Spleen (tissue), 11 donors: Measurements from ENCODE around the gene UNC93A. TPM values are rescaled to one million over a fixed set of nuclear protein-coding genes. Genes with fewer than 3 reads are reported as not detected.
"Not testable (repeated sequence)": the region's sequence is repeated elsewhere in the genome, so short reads cannot be mapped to it uniquely, and the experiment has no call there.

Experiments
- DNase-seq: peaks from one replicate; pipeline ENCODE4 v3.0.0-alpha.2; 2020
- H3K27ac ChIP-seq, 8 donors: fragments of 200-600 bp; sonication (generic) in 7 of 8; 1 replicate in 4 of 8; 2 replicates in 4 of 8; pipeline versions ENCODE4 v1.5.0 to v1.8.0; 2016 to 2021; ENCODE audit warnings: inconsistent platforms in 4 of 8, mild to moderate bottlenecking in 4 of 8, moderate library complexity in 1 of 8
- H3K27me3 ChIP-seq, 7 donors: fragments of 200-600 bp; sonication (generic) in 6 of 7; replicated peaks in 1 of 7; 1 replicate in 4 of 7; 2 replicates in 3 of 7; pipeline versions ENCODE4 v1.5.0 to v1.8.0; 2016 to 2021; ENCODE audit warnings: inconsistent platforms in 3 of 7, mild to moderate bottlenecking in 1 of 7
- H3K36me3 ChIP-seq, 6 donors: fragments of 200-600 bp; sonication (generic) in 5 of 6; 1 replicate in 4 of 6; 2 replicates in 2 of 6; pipeline versions ENCODE4 v1.5.0 to v1.8.0; 2016 to 2021; ENCODE audit warnings: inconsistent platforms in 2 of 6
- H3K4me1 ChIP-seq, 6 donors: fragments of 200-600 bp; sonication (generic) in 5 of 6; 1 replicate in 3 of 6; 2 replicates in 3 of 6; pipeline versions ENCODE4 v1.5.0 to v1.8.0; 2016 to 2021; ENCODE audit warnings: inconsistent platforms in 3 of 6
- H3K4me3 ChIP-seq, 8 donors: fragments of 200-600 bp; sonication (generic) in 7 of 8; 1 replicate in 4 of 8; 2 replicates in 4 of 8; pipeline versions ENCODE4 v1.5.0 to v1.8.0; 2016 to 2021; ENCODE audit warnings: inconsistent platforms in 4 of 8, mild to moderate bottlenecking in 4 of 8, moderate library complexity in 2 of 8
- H3K9me3 ChIP-seq, 8 donors: fragments of 200-600 bp; sonication (generic) in 7 of 8; 1 replicate in 4 of 8; 2 replicates in 4 of 8; pipeline versions ENCODE4 v1.5.0 to v1.8.0; 2016 to 2021; ENCODE audit warnings: inconsistent platforms in 4 of 8
- POLR2A ChIP-seq, 3 donors: fragments of 450-650 bp; IDR thresholded peaks; one replicate each; pipeline ENCODE4 v1.5.1; 2017; ENCODE audit warnings: antibody characterized with exemption in 3 of 3, mild to moderate bottlenecking in 1 of 3
- POLR2AphosphoS5 ChIP-seq, 3 donors: sonication (generic); formaldehyde crosslinking; IDR thresholded peaks; one replicate each; pipeline ENCODE4 v1.5.1; 2017; ENCODE audit warnings: antibody characterized with exemption in 3 of 3
- WGBS, 5 donors: extraction: QIAGEN DNeasy Blood & Tissue Kit in 3 of 5; methylation state at CpG; one replicate each; pipeline versions ENCODE4 v1.1.5 to v1.1.7; 2013 to 2018; 5-methylcytosine and 5-hydroxymethylcytosine counted together
- intact Hi-C: fragments of 100-400 bp; cut with DNase I; formaldehyde crosslinking; loops from one replicate; pipeline ENCODE4 v1.15.0; 2023; ENCODE audit warnings: low total_unique reads
- polyA plus RNA-seq, 3 donors: library from polyadenylated mRNA; stranded (reverse); fragments of 200-250 nt; gene quantifications; one replicate each; pipeline ENCODE4 v1.2.1, GENCODE V29; 2013
- total RNA-seq, 7 donors: library from RNA; depleted of rRNA in 3 of 7; stranded (reverse); fragments of >200 nt in 3 of 7; fragmentation: NEBNext Ultra II Directional in 4 of 7; extraction: Animal tissue kit (Norgen Biotek cat#: 25700) in 4 of 7; gene quantifications; one replicate each; pipeline versions ENCODE4 v1.1.0 to v1.2.1, GENCODE V29; 2016 to 2021
- TF ChIP-seq, protein P1 (sequence below), 11 experiments: fragments of 200-600 bp in 7 of 11; fragments of 450-650 bp in 4 of 11; sonication (generic) in 4 of 11; IDR thresholded peaks in 8 of 11; conservative IDR thresholded peaks in 3 of 11; 1 replicate in 7 of 11; 2 replicates in 4 of 11; pipeline versions ENCODE4 v1.4.0 to v1.8.0; 2016 to 2021; ENCODE audit warnings: antibody characterized with exemption in 11 of 11, inconsistent platforms in 4 of 11, mild to moderate bottlenecking in 1 of 11
- donor health status: healthy with polysubstance abuse.
- donor health status: DM: no; HTN: no; CAD: no; lungs with moderate emphysema.
- donor health status: DM: no; HTN: no; CAD: no.
- donor health status: Bipolar disorder and iron deficiency.
- donor health status: healthy.
- donor health status: DM: no; HTN: no; CAD: no.
- donor health status: DM: yes; HTN: yes; CAD: no.

UNC93A gene
- total and polyA plus RNA-seq, 10 donors, result not detected

DNA sequence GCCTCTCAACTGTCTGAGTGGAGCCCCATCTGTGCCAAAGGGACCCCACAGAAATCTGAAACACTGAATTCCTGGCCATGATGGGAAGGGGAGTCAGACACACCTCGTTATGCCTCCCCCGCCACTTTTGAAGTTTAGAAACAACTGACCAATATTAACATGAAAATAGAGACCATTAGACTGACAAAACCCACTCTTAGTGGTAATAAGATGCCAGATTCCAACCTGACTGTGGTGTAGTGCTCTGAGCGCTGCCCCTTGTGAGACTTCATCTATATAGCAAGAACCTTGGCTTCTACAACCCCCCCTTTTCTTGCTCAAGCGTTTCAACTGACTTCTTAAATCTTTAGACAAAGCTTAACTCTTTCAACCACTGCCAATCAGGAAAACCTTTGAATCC, 46.1 kb upstream of the UNC93A start:
- DNase-seq, result no peak
- no peaks in the 10 kb centered on the region for H3K9me3 ChIP-seq
- TF ChIP-seq, protein P1, sequence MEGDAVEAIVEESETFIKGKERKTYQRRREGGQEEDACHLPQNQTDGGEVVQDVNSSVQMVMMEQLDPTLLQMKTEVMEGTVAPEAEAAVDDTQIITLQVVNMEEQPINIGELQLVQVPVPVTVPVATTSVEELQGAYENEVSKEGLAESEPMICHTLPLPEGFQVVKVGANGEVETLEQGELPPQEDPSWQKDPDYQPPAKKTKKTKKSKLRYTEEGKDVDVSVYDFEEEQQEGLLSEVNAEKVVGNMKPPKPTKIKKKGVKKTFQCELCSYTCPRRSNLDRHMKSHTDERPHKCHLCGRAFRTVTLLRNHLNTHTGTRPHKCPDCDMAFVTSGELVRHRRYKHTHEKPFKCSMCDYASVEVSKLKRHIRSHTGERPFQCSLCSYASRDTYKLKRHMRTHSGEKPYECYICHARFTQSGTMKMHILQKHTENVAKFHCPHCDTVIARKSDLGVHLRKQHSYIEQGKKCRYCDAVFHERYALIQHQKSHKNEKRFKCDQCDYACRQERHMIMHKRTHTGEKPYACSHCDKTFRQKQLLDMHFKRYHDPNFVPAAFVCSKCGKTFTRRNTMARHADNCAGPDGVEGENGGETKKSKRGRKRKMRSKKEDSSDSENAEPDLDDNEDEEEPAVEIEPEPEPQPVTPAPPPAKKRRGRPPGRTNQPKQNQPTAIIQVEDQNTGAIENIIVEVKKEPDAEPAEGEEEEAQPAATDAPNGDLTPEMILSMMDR (IDR thresholded peaks at IDR 0.05 in 8 of 11, conservative IDR thresholded peaks at IDR 0.05 in 3 of 11), result no peak
- TF ChIP-seq POLR2AphosphoS5 (IDR thresholded peaks at IDR 0.05), result no peak
- TF ChIP-seq POLR2A (IDR thresholded peaks at IDR 0.05), result no peak
- 42 to 58% (median 49%) methylated on average over 4 of the region's 4 CpGs for WGBS, 5 donors
- H3K4me1 ChIP-seq, result peaks cover 0 to 8% (median 2%) of the 10 kb centered on the region in 6 donors
- H3K27me3 ChIP-seq, result peaks cover 0 to 11% (median 0%) of the 10 kb centered on the region in 7 donors
- H3K4me3 ChIP-seq, result no peak overlapping the region
- intact Hi-C loops, result no loop called here
- H3K36me3 ChIP-seq, result no peaks in the 10 kb centered on the region
- H3K27ac ChIP-seq, result no peak overlapping the region

DNA sequence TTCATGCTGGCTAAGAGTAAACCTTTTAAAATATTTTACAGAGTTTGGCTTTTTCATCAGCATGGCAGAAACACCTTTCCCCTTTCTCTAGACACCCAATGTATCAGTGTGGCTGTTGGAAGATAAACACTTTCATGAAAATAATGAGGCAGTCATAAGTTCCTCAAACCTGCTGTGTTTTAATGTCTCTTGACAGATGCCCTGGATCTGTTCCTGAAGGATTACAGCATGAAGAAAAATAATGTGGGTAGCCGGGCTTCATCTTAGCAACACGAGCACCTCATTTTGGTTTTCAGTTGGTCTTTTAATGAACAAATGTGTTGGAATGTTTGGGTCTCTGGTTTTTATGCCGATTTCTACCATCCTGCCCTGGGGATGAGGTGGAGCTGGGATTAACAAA, 45.5 kb upstream of the UNC93A start:
- intact Hi-C loops, result no loop called here
- TF ChIP-seq, protein P1 (IDR thresholded peaks at IDR 0.05 in 8 of 11, conservative IDR thresholded peaks at IDR 0.05 in 3 of 11), result no peak
- TF ChIP-seq POLR2A (IDR thresholded peaks at IDR 0.05), result no peak
- no peak for TF ChIP-seq POLR2AphosphoS5 (IDR thresholded peaks at IDR 0.05)
- DNase-seq, result no peak
- Histone ChIP-seq H3K27ac (no peak overlapping the region), H3K36me3 (no peaks in the 10 kb centered on the region), H3K4me1 (peaks cover 0 to 8% (median 2%) of the 10 kb centered on the region in 6 donors), H3K27me3 (peaks cover 0 to 14% (median 0%) of the 10 kb centered on the region in 7 donors), H3K4me3 (no peak overlapping the region), H3K9me3 (no peaks in the 10 kb centered on the region)
- WGBS, 5 donors, result 90 to 96% (median 94%) methylated on average over 3 of the region's 3 CpGs

DNA sequence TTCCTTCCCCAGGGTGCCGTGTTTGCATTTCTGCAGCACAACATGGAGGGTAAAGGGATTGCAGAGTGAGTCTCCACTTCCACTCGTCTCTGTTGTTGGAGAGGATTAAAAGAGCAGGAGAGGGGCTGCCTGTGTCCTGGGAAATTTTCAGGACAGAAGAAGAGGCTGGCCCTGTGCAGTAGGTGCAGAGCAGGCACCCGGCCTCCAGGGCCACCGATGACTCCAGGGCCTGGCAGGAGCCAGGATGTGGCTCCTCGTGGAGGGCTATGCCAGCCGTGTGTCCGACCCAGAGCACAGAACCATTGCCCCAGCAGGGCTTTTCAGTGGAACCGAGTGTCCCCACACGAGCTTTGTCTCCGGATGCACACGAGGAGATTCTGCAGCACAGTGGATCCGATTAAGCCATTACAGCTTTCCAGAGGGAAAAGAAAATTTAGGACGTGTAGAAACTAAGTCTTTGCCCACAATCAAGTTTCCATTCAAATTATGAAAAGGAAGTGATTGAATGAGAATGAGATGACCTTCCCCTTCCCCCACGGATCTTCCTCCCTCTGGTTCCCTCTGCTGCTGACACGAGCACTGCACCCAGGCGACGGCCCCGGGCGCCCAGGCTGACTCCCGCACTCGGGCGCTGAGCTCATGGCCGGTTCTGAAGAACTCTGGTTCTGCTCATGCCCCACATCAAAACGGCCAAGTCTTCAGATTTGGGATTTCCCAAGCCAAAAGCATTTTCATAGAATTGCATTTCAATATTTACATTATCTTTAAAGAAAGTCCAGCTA, 43.1 kb upstream of the UNC93A start:
- Histone ChIP-seq H3K36me3 (no peaks in the 10 kb centered on the region), H3K27me3 (peaks cover 0 to 14% (median 0%) of the 10 kb centered on the region in 7 donors), H3K9me3 (no peaks in the 10 kb centered on the region), H3K27ac (no peak overlapping the region), H3K4me1 (peaks cover 0 to 8% (median 2%) of the 10 kb centered on the region in 6 donors), H3K4me3 (no peak overlapping the region)
- intact Hi-C loops, result no loop called here
- TF ChIP-seq POLR2A (IDR thresholded peaks at IDR 0.05), result no peak
- TF ChIP-seq, protein P1 (IDR thresholded peaks at IDR 0.05 in 8 of 11, conservative IDR thresholded peaks at IDR 0.05 in 3 of 11), result no peak
- no peak for TF ChIP-seq POLR2AphosphoS5 (IDR thresholded peaks at IDR 0.05)
- no peak for DNase-seq
- 63 to 69% (median 66%) methylated on average over 22 to 24 of the region's 24 CpGs for WGBS, 5 donors

DNA sequence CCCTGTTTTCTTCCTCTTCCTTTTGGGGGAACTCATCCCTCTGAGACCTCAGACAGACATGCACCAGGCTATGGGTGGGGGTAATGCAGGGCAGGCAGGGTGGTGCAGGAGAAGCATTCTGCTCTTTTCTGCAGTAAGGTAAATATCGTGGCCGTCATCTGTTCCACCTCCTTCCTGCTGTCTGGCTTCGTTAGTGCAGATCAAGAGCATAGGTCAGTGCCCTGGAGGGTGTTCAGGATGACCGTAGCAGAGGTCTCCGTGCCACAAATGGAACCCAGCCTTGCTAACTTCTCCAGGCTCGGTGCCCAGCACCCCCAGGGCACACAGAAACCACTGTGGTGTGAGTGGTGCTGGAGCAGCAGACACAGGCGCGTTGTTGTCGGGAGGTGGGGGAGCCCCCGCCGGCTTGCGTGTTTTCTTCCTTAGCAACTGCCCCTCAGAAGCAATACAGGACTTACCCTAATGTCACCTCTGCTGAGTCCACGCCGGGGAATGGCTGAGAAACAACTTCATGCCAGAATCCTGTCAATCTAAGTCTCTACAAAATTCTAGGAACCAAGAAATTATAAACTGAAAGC, 42.1 kb upstream of the UNC93A start:
- H3K4me3 ChIP-seq, intact Hi-C loops, DNase-seq, H3K27ac ChIP-seq, H3K4me1 ChIP-seq, H3K9me3 ChIP-seq, H3K36me3 ChIP-seq: not testable (repeated sequence)
- peaks cover 0 to 14% (median 0%) of the 10 kb centered on the region in 7 donors for H3K27me3 ChIP-seq
- WGBS, 5 donors, result 71 to 77% (median 73%) methylated on average over 12 to 14 of the region's 14 CpGs
